ENCODE results near the gene AK5. TPM values are rescaled to one million over a fixed set of nuclear protein-coding genes. Genes with fewer than 3 reads are reported as not detected.

The AK5 gene
- total and polyA plus RNA-seq, 2 of the 13 experiments (the other 11 are each of a cell fraction or from before 2014, with no cell fraction given) = not detected

GRCh38 chr1:77276941-77277340 lies 4.9 kb upstream of the AK5 start:
- ATAC-seq = no peak
- no peaks in the 10 kb centered on the region for H3K36me3 ChIP-seq (replicated peaks in 1 of 2; ENCODE audit: control insufficient read depth in 1 of 2, insufficient read depth in 2 of 2, low read length in 2 of 2)
- no peak for DNase-seq (ENCODE audit: low spot score)
- H3K9ac ChIP-seq (ENCODE audit: insufficient read depth, low read depth, low read length) = no peak overlapping the region
- no peaks in the 10 kb centered on the region for H4K20me1 ChIP-seq (ENCODE audit: insufficient read depth, low read length)
- WGBS (ENCODE audit: low lambda C conversion rate) = 0% methylated on average over 2 of the region's 2 CpGs
- ChIA-PET POLR2A (no interaction called here), CTCF (ENCODE audit: low intra/inter-chr PET ratio, low total read pairs) (no interaction called here)
- H3K4me2 ChIP-seq (ENCODE audit: low read depth, low read length) = no peak overlapping the region
- no peak overlapping the region for H3K27ac ChIP-seq (ENCODE audit: extremely low read length, insufficient read depth, low read length)
- no peak overlapping the region for H2AFZ ChIP-seq (ENCODE audit: low read length)
- no peak for TF ChIP-seq SP4 (CRISPR knock-in tag; IDR thresholded peaks at IDR 0.05)
- TF ChIP-seq ZNF607 (CRISPR knock-in tag; IDR thresholded peaks at IDR 0.05; ENCODE audit: borderline replicate concordance) = no peak
- no peak for TF ChIP-seq TRIM24 (CRISPR knock-in tag; IDR thresholded peaks at IDR 0.05)
- TF ChIP-seq MLLT10 (CRISPR knock-in tag; IDR thresholded peaks at IDR 0.05) = no peak
- TF ChIP-seq ZBTB46 (CRISPR knock-in tag; IDR thresholded peaks at IDR 0.05; ENCODE audit: borderline replicate concordance) = no peak
- TF ChIP-seq ZNF33B (CRISPR knock-in tag; IDR thresholded peaks at IDR 0.05) = no peak
- TF ChIP-seq NFKB2 (CRISPR knock-in tag; IDR thresholded peaks at IDR 0.05; ENCODE audit: borderline replicate concordance) = no peak
- TF ChIP-seq SALL2 (CRISPR knock-in tag; IDR thresholded peaks at IDR 0.05) = no peak
- no peak for TF ChIP-seq ZNF235 (CRISPR knock-in tag; IDR thresholded peaks at IDR 0.05; ENCODE audit: borderline replicate concordance)
- no peak for TF ChIP-seq ZNF672 (CRISPR knock-in tag; IDR thresholded peaks at IDR 0.05)
- no peak for TF ChIP-seq ZNF580 (CRISPR knock-in tag; IDR thresholded peaks at IDR 0.05; ENCODE audit: borderline replicate concordance, low read depth)
- no peak for TF ChIP-seq CEBPG (CRISPR knock-in tag; IDR thresholded peaks at IDR 0.05)
- no peak for TF ChIP-seq JDP2 (CRISPR knock-in tag; IDR thresholded peaks at IDR 0.05; ENCODE audit: borderline replicate concordance)
- no peak for TF ChIP-seq DPF2 (CRISPR knock-in tag; IDR thresholded peaks at IDR 0.05; ENCODE audit: borderline replicate concordance, low read depth)
- no peak for TF ChIP-seq ZNF563 (CRISPR knock-in tag; IDR thresholded peaks at IDR 0.05)
- intact Hi-C loops (cut with micrococcal nuclease; ENCODE audit: unreplicated experiment) = no loop called here
- H3K9me3 ChIP-seq (ENCODE audit: low read length) = no peaks in the 10 kb centered on the region
- H3K79me2 ChIP-seq (ENCODE audit: insufficient read depth, low read length) = no peaks in the 10 kb centered on the region
- no peak overlapping the region for H3K4me3 ChIP-seq (replicated peaks in 1 of 3; ENCODE audit: insufficient read depth in 1 of 3, low read depth in 2 of 3, low read length in 3 of 3)
- no peak for FAIRE-seq
- no peaks in the 10 kb centered on the region for H3K4me1 ChIP-seq (ENCODE audit: insufficient read depth, low read length)
- BruUV-seq (replicated peaks) = no TSS peak
- H3K27me3 ChIP-seq (ENCODE audit: control insufficient read depth in 1 of 2, insufficient read depth in 2 of 2, low read length in 2 of 2) = peaks cover 3 to 28% of the 10 kb centered on the region in 2 experiments; a peak in 3 of 5 replicates
- in situ Hi-C loops (cut with HindIII; ENCODE audit: extremely low pct_ligation_motif_present, low pct_unique_long_range_greater_than_20kb) = no loop called here
